ENCODE results near the gene HBE1. TPM values are rescaled to one million over a fixed set of nuclear protein-coding genes. Genes with fewer than 3 reads are reported as not detected.

The HBE1 gene
- total and polyA plus RNA-seq, 9 of the 15 experiments (the other 6 are each of a cell fraction or from before 2014, with no cell fraction given): 612 to 10,250 (median 2,181) TPM

DNA sequence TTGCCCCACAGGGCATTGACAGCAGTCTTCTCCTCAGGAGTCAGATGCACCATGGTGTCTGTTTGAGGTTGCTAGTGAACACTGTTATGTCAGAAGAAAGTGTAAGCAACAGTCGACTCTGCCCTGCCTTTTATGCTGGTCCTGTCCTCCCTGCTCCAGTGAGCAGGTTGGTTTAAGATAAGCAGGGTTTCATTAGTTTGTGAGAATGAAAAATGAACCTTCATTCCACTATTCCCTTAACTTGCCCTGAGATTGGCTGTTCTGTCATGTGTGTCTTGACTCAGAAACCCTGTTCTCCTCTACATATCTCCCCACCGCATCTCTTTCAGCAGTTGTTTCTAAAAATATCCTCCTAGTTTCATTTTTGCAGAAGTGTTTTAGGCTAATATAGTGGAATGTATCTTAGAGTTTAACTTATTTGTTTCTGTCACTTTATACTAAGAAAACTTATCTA is 35.3 kb downstream of the HBE1 start, which contains the start of gene HBD (continued):
- TF ChIP-seq ZBTB7A (IDR thresholded peaks at IDR 0.05; ENCODE audit: borderline replicate concordance, control insufficient read depth, low read depth, low read length) (no peak), ZNF76 (CRISPR knock-in tag; IDR thresholded peaks at IDR 0.05; ENCODE audit: borderline replicate concordance) (no peak), BCOR (IDR thresholded peaks at IDR 0.05) (no peak), ESRRB (CRISPR knock-in tag; IDR thresholded peaks at IDR 0.05; ENCODE audit: borderline replicate concordance) (no peak), CREBBP (IDR thresholded peaks at IDR 0.05; ENCODE audit: low read depth, low read length) (no peak), KDM2B (CRISPR knock-in tag; IDR thresholded peaks at IDR 0.05) (no peak), RBBP5 (IDR thresholded peaks at IDR 0.05; ENCODE audit: borderline replicate concordance, insufficient read depth, low read length, poor library complexity, severe bottlenecking) (peak; percentile 49), PTBP1 (IDR thresholded peaks at IDR 0.05; ENCODE audit: low read depth, low read length) (no peak), ZNF140 (CRISPR knock-in tag; IDR thresholded peaks at IDR 0.05) (no peak), BHLHE40 (IDR thresholded peaks at IDR 0.05; ENCODE audit: low read length) (no peak), ILK (tag; IDR thresholded peaks at IDR 0.05; ENCODE audit: borderline replicate concordance, low read depth) (no peak)
- TF ChIP-seq, protein P1, sequence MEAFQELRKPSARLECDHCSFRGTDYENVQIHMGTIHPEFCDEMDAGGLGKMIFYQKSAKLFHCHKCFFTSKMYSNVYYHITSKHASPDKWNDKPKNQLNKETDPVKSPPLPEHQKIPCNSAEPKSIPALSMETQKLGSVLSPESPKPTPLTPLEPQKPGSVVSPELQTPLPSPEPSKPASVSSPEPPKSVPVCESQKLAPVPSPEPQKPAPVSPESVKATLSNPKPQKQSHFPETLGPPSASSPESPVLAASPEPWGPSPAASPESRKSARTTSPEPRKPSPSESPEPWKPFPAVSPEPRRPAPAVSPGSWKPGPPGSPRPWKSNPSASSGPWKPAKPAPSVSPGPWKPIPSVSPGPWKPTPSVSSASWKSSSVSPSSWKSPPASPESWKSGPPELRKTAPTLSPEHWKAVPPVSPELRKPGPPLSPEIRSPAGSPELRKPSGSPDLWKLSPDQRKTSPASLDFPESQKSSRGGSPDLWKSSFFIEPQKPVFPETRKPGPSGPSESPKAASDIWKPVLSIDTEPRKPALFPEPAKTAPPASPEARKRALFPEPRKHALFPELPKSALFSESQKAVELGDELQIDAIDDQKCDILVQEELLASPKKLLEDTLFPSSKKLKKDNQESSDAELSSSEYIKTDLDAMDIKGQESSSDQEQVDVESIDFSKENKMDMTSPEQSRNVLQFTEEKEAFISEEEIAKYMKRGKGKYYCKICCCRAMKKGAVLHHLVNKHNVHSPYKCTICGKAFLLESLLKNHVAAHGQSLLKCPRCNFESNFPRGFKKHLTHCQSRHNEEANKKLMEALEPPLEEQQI (IDR thresholded peaks at IDR 0.05): peak; percentile 16; the same call in 1 of the 2 replicates
- TF ChIP-seq, protein P2, sequence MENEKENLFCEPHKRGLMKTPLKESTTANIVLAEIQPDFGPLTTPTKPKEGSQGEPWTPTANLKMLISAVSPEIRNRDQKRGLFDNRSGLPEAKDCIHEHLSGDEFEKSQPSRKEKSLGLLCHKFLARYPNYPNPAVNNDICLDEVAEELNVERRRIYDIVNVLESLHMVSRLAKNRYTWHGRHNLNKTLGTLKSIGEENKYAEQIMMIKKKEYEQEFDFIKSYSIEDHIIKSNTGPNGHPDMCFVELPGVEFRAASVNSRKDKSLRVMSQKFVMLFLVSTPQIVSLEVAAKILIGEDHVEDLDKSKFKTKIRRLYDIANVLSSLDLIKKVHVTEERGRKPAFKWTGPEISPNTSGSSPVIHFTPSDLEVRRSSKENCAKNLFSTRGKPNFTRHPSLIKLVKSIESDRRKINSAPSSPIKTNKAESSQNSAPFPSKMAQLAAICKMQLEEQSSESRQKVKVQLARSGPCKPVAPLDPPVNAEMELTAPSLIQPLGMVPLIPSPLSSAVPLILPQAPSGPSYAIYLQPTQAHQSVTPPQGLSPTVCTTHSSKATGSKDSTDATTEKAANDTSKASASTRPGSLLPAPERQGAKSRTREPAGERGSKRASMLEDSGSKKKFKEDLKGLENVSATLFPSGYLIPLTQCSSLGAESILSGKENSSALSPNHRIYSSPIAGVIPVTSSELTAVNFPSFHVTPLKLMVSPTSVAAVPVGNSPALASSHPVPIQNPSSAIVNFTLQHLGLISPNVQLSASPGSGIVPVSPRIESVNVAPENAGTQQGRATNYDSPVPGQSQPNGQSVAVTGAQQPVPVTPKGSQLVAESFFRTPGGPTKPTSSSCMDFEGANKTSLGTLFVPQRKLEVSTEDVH (IDR thresholded peaks at IDR 0.05; ENCODE audit: low read depth, partially characterized antibody): no peak
- TF ChIP-seq, protein P3, sequence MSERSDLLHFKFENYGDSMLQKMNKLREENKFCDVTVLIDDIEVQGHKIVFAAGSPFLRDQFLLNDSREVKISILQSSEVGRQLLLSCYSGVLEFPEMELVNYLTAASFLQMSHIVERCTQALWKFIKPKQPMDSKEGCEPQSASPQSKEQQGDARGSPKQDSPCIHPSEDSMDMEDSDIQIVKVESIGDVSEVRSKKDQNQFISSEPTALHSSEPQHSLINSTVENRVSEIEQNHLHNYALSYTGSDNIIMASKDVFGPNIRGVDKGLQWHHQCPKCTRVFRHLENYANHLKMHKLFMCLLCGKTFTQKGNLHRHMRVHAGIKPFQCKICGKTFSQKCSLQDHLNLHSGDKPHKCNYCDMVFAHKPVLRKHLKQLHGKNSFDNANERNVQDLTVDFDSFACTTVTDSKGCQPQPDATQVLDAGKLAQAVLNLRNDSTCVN (CRISPR knock-in tag; IDR thresholded peaks at IDR 0.05): no peak
- TF ChIP-seq, protein P4, sequence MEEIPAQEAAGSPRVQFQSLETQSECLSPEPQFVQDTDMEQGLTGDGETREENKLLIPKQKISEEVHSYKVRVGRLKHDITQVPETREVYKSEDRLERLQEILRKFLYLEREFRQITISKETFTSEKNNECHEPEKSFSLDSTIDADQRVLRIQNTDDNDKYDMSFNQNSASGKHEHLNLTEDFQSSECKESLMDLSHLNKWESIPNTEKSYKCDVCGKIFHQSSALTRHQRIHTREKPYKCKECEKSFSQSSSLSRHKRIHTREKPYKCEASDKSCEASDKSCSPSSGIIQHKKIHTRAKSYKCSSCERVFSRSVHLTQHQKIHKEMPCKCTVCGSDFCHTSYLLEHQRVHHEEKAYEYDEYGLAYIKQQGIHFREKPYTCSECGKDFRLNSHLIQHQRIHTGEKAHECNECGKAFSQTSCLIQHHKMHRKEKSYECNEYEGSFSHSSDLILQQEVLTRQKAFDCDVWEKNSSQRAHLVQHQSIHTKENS (CRISPR knock-in tag; IDR thresholded peaks at IDR 0.05): no peak
- TF ChIP-seq, protein P5, sequence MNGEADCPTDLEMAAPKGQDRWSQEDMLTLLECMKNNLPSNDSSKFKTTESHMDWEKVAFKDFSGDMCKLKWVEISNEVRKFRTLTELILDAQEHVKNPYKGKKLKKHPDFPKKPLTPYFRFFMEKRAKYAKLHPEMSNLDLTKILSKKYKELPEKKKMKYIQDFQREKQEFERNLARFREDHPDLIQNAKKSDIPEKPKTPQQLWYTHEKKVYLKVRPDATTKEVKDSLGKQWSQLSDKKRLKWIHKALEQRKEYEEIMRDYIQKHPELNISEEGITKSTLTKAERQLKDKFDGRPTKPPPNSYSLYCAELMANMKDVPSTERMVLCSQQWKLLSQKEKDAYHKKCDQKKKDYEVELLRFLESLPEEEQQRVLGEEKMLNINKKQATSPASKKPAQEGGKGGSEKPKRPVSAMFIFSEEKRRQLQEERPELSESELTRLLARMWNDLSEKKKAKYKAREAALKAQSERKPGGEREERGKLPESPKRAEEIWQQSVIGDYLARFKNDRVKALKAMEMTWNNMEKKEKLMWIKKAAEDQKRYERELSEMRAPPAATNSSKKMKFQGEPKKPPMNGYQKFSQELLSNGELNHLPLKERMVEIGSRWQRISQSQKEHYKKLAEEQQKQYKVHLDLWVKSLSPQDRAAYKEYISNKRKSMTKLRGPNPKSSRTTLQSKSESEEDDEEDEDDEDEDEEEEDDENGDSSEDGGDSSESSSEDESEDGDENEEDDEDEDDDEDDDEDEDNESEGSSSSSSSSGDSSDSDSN (IDR thresholded peaks at IDR 0.05; ENCODE audit: borderline replicate concordance in 1 of 2, low read depth in 2 of 2, low read length in 2 of 2): no peak

All from K562 (cell line).